B cell (primary cell): ENCODE results near the gene DMAC2. TPM values are rescaled to one million over a fixed set of nuclear protein-coding genes. Genes with fewer than 3 reads are reported as not detected.

Experiments
- ATAC-seq: fragments of 200-7000 bp; cut with Tn5 transposase; one replicate; pipeline ENCODE4 v1.10.0; 2021; ENCODE audit warnings: low read depth, mild to moderate bottlenecking, moderate number of reproducible peaks, moderate library complexity
- CTCF ChIA-PET: fragments of 350-600 bp; sonication (Branson Sonifier 250); formaldehyde crosslinking; loops from one replicate; lab custom pipeline; 2021; ENCODE audit warnings: antibody characterized with exemption, inconsistent platforms; lab: Charles Lee
- POLR2A ChIA-PET: fragments of 350-600 bp; sonication (Branson Sonifier 250); formaldehyde crosslinking; loops from one replicate; lab custom pipeline; 2021; ENCODE audit warnings: antibody characterized with exemption; lab: Charles Lee
- DNase-seq: peaks from one replicate; pipeline ENCODE4 v3.0.0; 2013
- H2AFZ ChIP-seq: 2 replicates; pipeline ENCODE4 v1.6.1; 2012; ENCODE audit warnings: mild to moderate bottlenecking, low read depth, low read length; ENCODE audit not compliant: insufficient read depth, poor library complexity, severe bottlenecking
- H3K27ac ChIP-seq, 2 donors: 1 replicate in 1 of 2; 2 replicates in 1 of 2; pipeline ENCODE4 v1.5.1; 2012 to 2013; ENCODE audit warnings: low read length in 2 of 2, mild to moderate bottlenecking in 2 of 2, moderate library complexity in 1 of 2
- H3K27me3 ChIP-seq, 4 experiments: fragments of 200-600 bp in 1 of 4; sonication (generic) in 1 of 4; replicated peaks in 1 of 4; 1 replicate in 2 of 4; 2 replicates in 2 of 4; pipeline versions ENCODE4 v1.6.1 to v1.7.0; 2013 to 2016; ENCODE audit warnings: low read length in 3 of 4, mild to moderate bottlenecking in 2 of 4, mixed read lengths in 1 of 4, moderate library complexity in 1 of 4; ENCODE audit not compliant: insufficient read depth in 4 of 4, control insufficient read depth in 3 of 4; ENCODE audit errors: control extremely low read depth in 1 of 4
- H3K36me3 ChIP-seq, 2 experiments: replicated peaks in 1 of 2; 1 replicate in 1 of 2; 2 replicates in 1 of 2; pipeline versions ENCODE4 v1.6.1 to v1.7.1; 2013; ENCODE audit warnings: low read length in 1 of 2; ENCODE audit not compliant: insufficient read depth in 2 of 2, control insufficient read depth in 1 of 2; ENCODE audit errors: control extremely low read depth in 1 of 2, extremely low read depth in 1 of 2
- H3K4me1 ChIP-seq, 2 donors: fragments of 200-600 bp in 1 of 2; sonication (generic) in 1 of 2; 1 replicate in 1 of 2; 2 replicates in 1 of 2; pipeline versions ENCODE4 v1.5.1 to v1.6.1; 2013 to 2017; ENCODE audit warnings: low read length in 2 of 2; ENCODE audit not compliant: control insufficient read depth in 2 of 2, insufficient read depth in 2 of 2
- H3K4me2 ChIP-seq: replicated peaks from 2 replicates; pipeline ENCODE3; 2012; ENCODE audit warnings: mild to moderate bottlenecking, low read depth, low read length; ENCODE audit not compliant: poor library complexity, severe bottlenecking
- H3K4me3 ChIP-seq, 5 experiments: fragments of 200-600 bp in 1 of 5; sonication (generic) in 1 of 5; 1 replicate in 3 of 5; 2 replicates in 2 of 5; pipeline versions ENCODE4 v1.5.1 to v1.7.0; 2011 to 2016; ENCODE audit warnings: low read length in 4 of 5, mild to moderate bottlenecking in 4 of 5, low read depth in 2 of 5, control low read depth in 1 of 5, moderate library complexity in 1 of 5; ENCODE audit not compliant: insufficient read depth in 1 of 5; ENCODE audit errors: control extremely low read depth in 1 of 5, extremely low read depth in 1 of 5
- H3K79me2 ChIP-seq: fragments of 200-600 bp; sonication (generic); one replicate; pipeline ENCODE4 v1.6.0; 2016; ENCODE audit warnings: low read length; ENCODE audit not compliant: control insufficient read depth, insufficient read depth
- H3K9ac ChIP-seq: fragments of 200-600 bp; sonication (generic); 2 replicates; pipeline ENCODE4 v1.6.1; 2017; ENCODE audit warnings: mild to moderate bottlenecking, low read length, moderate library complexity
- H3K9me3 ChIP-seq, 3 donors: one replicate each; pipeline versions ENCODE4 v1.6.1 to v1.7.1; 2013; ENCODE audit warnings: low read length in 2 of 3; ENCODE audit not compliant: control insufficient read depth in 2 of 3, insufficient read depth in 1 of 3; ENCODE audit errors: control extremely low read depth in 1 of 3
- H4K20me1 ChIP-seq: 2 replicates; pipeline ENCODE4 v1.6.0; 2012; ENCODE audit warnings: mild to moderate bottlenecking, low read length; ENCODE audit not compliant: insufficient read depth, control insufficient read depth, poor library complexity, severe bottlenecking
- H3K27ac Mint-ChIP-seq: one replicate; pipeline ENCODE4 v1.8.0; 2021; ENCODE audit warnings: mixed read lengths
- H3K27me3 Mint-ChIP-seq: one replicate; pipeline ENCODE4 v1.8.0; 2021; ENCODE audit warnings: mixed read lengths
- H3K4me1 Mint-ChIP-seq: one replicate; pipeline ENCODE4 v1.8.0; 2021; ENCODE audit warnings: mixed read lengths
- H3K4me3 Mint-ChIP-seq: one replicate; pipeline ENCODE4 v1.8.0; 2021; ENCODE audit warnings: mixed read lengths
- H3K9me3 Mint-ChIP-seq: one replicate; pipeline ENCODE4 v1.8.0; 2022; ENCODE audit warnings: mixed read lengths; ENCODE audit not compliant: insufficient read depth
- CTCF ChIP-seq: fragments of 200-600 bp; IDR thresholded peaks from one replicate; pipeline ENCODE4 v1.8.0; 2022; ENCODE audit warnings: antibody characterized with exemption, mild to moderate bottlenecking
- EZH2 ChIP-seq: IDR thresholded peaks from 2 replicates; pipeline ENCODE4 v1.6.1; 2012; ENCODE audit warnings: borderline replicate concordance, low read depth, mild to moderate bottlenecking, moderate library complexity, low read length; ENCODE audit not compliant: insufficient read depth, poor library complexity, severe bottlenecking
- WGBS: methylation state at CpG from one replicate; pipeline ENCODE4 v1.1.5; 2013; ENCODE audit warnings: missing lambda C conversion rate; ENCODE audit not compliant: insufficient coverage; 5-methylcytosine and 5-hydroxymethylcytosine counted together
- intact Hi-C: fragments of 100-400 bp; cut with micrococcal nuclease; formaldehyde crosslinking; loops from one replicate; pipeline ENCODE4 v1.10.0; 2022
- polyA plus RNA-seq: library from polyadenylated mRNA; depleted of rRNA; stranded (reverse); fragments of >200 nt; gene quantifications from 2 replicates; pipeline ENCODE4 v1.2.3, GENCODE V29; 2012
- total RNA-seq, 2 donors: library from RNA; stranded (reverse); fragments of 120-200 nt in 1 of 2; gene quantifications; 1 replicate in 1 of 2; 2 replicates in 1 of 2; pipeline versions ENCODE4 v1.2.3 to v1.2.4, GENCODE V29; 2013 to 2022

Gene DMAC2
- total and polyA plus RNA-seq, 2 donors (not counting 1 experiment from before 2014, with no cell fraction given), result 31.8 to 41.7 TPM

GRCh38 chr19:41426952-41427646 lies 12.6 kb downstream of the DMAC2 start, which contains the start of gene B3GNT8:
Gene B3GNT8 (minus strand): TSS chr19:41427374. CDS start chr19:41426778, 596 bp downstream.
- Mint-ChIP-seq H3K9me3 (no peaks in the 10 kb centered on the region), H3K27me3 (no peaks in the 10 kb centered on the region), H3K27ac (peak within 1 kb of the TSS; percentile 57), H3K4me3 (peak within 1 kb of the TSS; percentile 49), H3K4me1 (peaks cover 13% of the 10 kb centered on the region)
- Histone ChIP-seq H3K4me3 (peak within 1 kb of the TSS in 1 of 5 experiments; percentile 40), H3K27ac (peak within 1 kb of the TSS in 1 of 2 donors; percentile 36), H3K4me1 (peaks cover 12 to 15% of the 10 kb centered on the region in 2 donors), H4K20me1 (no peaks in the 10 kb centered on the region), H3K27me3 (no peaks in the 10 kb centered on the region), H2AFZ (peak within 1 kb of the TSS; percentile 71), H3K79me2 (no peaks in the 10 kb centered on the region), H3K9me3 (no peaks in the 10 kb centered on the region), H3K36me3 (peaks cover 0 to 48% of the 10 kb centered on the region in 2 experiments), H3K9ac (peak within 1 kb of the TSS; percentile 19), H3K4me2 (peak within 1 kb of the TSS; percentile 69)
- ChIA-PET CTCF (interaction anchor here (1.4 kb wide), 1 partner anchor 22 kb away, joined by 5 read pairs; no protein-coding TSS in a partner anchor), POLR2A (no interaction called here)
- no peak for TF ChIP-seq EZH2
- TF ChIP-seq CTCF, result no peak
- ATAC-seq (peak; percentile 24), DNase-seq (no peak)
- WGBS, result 34% methylated on average over 12 of the region's 19 CpGs
- intact Hi-C loops, result no loop called here
